GM19372 (cell line): ENCODE results near the gene ZFYVE27.
A peak's percentile ranks its signal among the peaks of the same experiment; 100 is the strongest.
"Not testable (repeated sequence)": the region's sequence is repeated elsewhere in the genome, so short reads cannot be mapped to it uniquely, and the experiment has no call there.

Source experiments
- ATAC-seq: cut with Tn5 transposase; IDR thresholded peaks from one replicate; pipeline ENCODE4 v1.9.1; 2021; ENCODE audit warnings: mild to moderate bottlenecking, low read depth, moderate library complexity; ENCODE audit not compliant: unreplicated experiment

Gene ZFYVE27, protein sequence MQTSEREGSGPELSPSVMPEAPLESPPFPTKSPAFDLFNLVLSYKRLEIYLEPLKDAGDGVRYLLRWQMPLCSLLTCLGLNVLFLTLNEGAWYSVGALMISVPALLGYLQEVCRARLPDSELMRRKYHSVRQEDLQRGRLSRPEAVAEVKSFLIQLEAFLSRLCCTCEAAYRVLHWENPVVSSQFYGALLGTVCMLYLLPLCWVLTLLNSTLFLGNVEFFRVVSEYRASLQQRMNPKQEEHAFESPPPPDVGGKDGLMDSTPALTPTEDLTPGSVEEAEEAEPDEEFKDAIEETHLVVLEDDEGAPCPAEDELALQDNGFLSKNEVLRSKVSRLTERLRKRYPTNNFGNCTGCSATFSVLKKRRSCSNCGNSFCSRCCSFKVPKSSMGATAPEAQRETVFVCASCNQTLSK

GRCh38 chr10:97736902-97737769, at the start of gene ZFYVE27:
Gene ZFYVE27, plus strand, starts transcription at chr10:97737128. Its CDS starts 1,350 bp downstream, at chr10:97738478.
- peak; percentile 79 for ATAC-seq

DNA sequence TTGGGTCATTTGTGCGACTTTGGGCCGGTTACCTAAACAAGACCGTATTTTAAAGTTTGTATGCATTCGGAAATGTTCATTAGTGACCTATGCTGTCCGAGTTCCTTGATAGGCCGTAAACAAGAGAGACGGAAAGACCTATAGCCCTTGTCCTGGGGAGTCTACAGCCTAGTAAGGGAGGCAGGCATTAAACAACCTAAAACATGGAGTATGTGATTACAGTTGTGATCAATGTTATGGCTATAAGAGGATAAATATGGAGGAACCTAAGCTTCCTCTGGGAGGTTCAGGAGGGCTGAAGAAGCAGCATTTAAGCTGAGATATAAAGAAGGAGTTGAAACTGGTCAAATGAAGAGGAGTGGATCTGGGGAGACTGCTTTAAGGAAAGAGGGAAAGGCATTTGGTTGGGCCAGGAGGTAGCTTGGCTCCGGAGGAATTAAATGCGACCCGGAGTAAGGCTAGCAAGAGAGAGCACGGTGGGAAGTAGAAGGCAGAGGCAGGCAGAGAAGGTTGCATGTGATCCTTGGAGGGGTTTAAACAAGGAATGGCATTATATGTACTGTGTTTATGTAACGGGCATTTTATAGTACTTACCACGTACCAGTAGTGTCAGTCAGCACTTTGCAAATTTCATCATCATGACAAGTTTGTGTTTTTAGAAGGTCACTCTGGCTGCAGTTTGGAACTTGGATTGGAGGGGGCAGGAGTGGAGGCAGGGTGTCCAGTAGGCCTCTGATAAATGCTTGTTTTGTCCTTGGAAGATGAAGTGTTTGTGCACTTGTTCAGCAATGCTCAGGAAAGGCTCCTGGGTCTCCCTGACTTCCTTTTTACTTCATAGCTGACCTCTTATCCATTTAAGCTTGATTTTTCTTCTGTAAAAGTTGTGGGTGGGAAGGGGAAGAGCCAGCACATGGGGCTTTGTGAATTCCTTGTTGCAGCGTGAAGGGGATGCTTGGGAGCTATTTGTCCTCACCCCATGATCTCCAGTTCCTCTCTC, 48.8 kb upstream of the ZFYVE27 start:
- ATAC-seq: no peak

DNA sequence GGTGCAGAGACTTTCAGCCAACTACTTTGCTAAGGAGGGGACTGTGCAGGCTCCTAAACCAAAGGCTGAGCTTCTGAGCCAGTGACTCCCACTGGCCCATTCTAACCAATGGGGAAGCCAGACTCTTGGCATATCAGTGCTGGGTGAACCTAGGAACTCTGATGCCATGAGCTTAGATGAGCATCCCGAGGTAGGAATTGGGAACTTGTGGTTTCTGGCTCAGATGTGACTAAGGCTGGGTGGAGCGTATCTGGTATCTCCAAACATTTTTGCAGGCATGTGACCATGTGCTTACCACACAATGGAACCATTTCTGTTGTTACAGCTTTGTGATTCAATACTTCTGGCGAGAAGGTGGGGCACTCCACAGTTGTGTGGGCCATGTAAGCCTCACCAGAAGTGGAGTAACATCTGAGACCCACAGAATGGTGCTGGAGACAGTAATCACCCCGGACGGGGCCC, 47.3 kb upstream of the ZFYVE27 start:
- ATAC-seq: no peak

- no peak for ATAC-seq
Measured at GRCh38 chr10:97690133-97690532, 46.8 kb upstream of the ZFYVE27 start.

GRCh38 chr10:97698072-97698655, 38.8 kb upstream of the ZFYVE27 start:
- ATAC-seq: not testable (repeated sequence)

DNA sequence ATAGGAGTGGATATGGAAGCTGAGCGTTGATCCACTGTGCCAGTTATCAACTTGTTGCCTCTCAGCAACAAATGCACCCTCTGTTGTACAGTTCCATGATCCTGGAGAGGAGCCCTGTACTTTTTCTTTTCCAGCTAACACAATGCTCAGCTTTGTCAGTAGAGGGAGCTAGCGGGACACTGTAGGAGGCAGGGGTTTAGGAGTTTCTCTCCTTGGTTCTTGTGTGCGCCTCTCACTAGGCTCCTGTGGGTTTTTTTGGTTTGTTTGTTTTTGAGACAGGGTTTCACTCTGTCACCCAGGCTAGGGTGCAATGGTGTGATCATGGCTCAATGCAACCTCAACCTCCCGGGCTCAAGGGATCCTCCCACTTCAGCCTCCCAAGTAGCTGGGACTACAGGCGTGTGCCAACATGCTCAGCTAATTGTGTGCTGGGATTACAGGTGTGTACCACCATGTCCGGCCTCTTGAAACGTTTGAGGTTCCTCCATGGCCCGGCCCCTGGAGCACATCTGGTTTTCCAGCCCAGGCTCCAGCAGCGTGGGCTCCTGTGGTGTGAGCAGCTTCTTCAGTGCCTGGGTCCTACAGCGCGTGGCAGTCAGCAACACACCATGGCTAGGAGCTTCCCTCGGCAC, 35.4 kb upstream of the ZFYVE27 start:
- ATAC-seq: peak; percentile 49

- no peak for ATAC-seq
Measured at GRCh38 chr10:97703398-97704067, 33.4 kb upstream of the ZFYVE27 start.

DNA sequence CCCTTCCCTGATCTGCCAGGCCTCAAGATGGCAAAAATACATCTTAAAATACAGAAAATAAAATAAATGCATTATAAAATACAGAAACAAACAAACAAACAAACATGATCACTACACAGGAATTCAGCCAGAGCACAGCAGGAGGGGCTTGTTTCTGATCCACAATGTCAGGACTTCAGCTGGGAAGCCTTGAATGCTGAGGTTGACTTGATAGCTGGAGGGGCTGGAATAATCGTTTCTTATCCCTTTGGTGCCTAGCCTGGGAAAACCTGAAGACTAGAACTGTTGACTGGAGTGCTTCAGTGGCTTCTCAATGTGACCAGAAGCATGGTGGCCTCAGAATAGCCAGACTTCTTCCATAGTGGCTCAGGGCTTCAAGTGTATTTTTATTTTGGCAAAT, 32.6 kb upstream of the ZFYVE27 start:
- ATAC-seq: no peak

GRCh38 chr10:97705006-97705670, 31.8 kb upstream of the ZFYVE27 start:
- no peak for ATAC-seq

GRCh38 chr10:97707134-97707861, 29.6 kb upstream of the ZFYVE27 start:
- ATAC-seq: no peak

GRCh38 chr10:97708167-97708566, 28.8 kb upstream of the ZFYVE27 start:
- ATAC-seq: no peak

DNA sequence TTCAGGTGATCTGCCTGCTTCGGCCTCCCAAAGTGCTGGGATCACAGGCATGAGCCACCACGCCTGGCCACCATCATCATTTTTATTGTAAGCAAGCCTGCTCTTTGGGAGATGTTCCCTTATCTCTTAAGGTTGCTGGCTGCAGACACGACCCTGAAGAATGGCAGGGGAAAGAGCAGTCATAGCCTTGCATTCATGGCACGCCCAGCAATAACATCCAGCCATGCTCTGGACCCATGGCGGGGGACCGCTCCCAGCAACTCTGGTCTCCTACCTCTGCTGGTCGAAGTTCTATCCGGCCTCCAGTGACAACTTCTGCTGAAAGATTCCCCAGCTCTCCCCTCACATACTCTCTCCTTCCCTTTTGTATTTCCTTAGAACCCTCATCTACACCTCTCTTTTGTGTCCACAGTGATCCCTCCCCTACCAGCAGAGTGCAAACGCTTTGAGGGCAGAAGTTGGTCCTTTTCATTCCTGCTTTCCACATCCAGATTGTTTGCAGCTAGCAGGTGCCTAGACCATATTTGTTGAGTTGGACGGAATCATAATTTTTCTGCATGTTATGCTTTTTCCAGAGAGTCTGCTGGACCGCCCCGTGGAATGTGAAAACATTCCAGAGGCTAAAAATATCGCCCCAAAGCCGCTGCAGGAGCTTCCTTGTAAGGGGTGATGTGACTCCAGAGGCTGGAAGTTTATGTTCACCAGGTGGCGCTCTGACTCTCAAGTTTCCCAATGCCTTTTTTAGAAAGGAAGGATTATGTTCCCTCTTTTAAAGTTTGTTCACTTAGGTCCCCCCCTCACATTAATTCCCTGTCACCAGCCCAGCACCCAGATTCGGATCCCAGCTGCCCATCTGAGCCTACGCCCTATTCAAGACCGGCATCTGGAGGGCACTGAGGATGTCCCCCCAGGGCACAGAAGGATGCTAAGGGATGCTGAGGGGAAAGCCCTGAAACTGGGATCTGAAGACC, 27.7 kb upstream of the ZFYVE27 start:
- ATAC-seq: no peak

- ATAC-seq: no peak
Measured at GRCh38 chr10:97711640-97712572, 25.0 kb upstream of the ZFYVE27 start.

- no peak for ATAC-seq
Measured at GRCh38 chr10:97713339-97713825, 23.5 kb upstream of the ZFYVE27 start, which contains the start of gene MARVELD1. Gene MARVELD1, plus strand, starts transcription at chr10:97713730. Its CDS starts 147 bp downstream, at chr10:97713877.

GRCh38 chr10:97713826-97714400, 23.0 kb upstream of the ZFYVE27 start:
- peak; percentile 77 for ATAC-seq
